22Rv1 (cell line): ENCODE measurements around the gene GPNMB.
"Not testable (repeated sequence)": the region's sequence is repeated elsewhere in the genome, so short reads cannot be mapped to it uniquely, and the experiment has no call there.

ENCODE experiments used
- H3K27ac ChIP-seq: fragments of 450-650 bp; 2 replicates; pipeline ENCODE4 v1.5.1; 2017
- CTCF ChIP-seq: fragments of 450-650 bp; IDR thresholded peaks from 2 replicates; pipeline ENCODE4 v1.5.1; 2017; ENCODE audit warnings: mild to moderate bottlenecking
- ZFX ChIP-seq: fragments of 450-650 bp; IDR thresholded peaks from 2 replicates; pipeline ENCODE4 v1.6.1; 2017; ENCODE audit warnings: antibody characterized with exemption, borderline replicate concordance

GPNMB gene

GRCh38 chr7:23214938-23215337 lies 31.6 kb upstream of the GPNMB start:
- no peak overlapping the region for H3K27ac ChIP-seq
- TF ChIP-seq ZFX, result no peak
- no peak for TF ChIP-seq CTCF

DNA sequence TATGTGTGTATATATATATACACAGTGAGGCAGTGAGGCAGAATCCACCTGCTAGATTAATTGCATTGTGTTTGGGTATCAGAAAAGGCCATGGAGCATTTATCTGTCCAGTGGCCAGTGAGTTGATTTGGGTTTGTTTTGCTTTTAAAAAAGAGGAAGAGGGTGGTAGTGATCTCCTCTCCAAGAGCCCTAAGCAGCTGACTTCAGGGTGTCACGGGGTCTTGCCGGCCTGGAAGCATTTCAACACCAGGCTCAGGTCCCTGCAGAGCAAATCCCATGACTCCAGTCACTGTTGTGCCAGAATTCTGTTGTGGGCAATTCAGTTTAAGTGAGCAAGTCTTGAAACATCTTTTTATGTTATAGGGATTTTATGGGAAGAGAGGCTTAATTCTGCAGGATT lies 30.6 kb upstream of the GPNMB start:
- no peak overlapping the region for H3K27ac ChIP-seq
- no peak for TF ChIP-seq ZFX
- TF ChIP-seq CTCF, result no peak

DNA sequence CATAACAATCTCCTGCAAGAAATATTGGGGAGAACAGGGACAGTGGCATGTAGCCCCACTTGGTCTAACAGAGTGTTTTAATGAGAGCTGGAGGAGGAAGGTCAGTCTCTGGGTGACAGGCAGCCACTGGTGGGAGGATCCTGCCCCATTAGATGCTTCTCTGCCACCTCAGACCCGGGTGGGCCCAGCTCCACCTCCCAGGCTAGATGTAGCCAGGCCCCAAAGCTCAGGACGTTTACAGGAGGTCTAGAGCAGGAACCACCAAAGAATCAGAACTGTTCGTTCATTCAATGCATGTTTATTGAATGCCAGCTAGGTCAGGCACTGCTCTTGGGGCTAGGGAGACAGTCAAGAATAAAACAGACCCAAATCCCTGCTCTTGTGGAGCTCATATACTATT lies 28.4 kb upstream of the GPNMB start:
- TF ChIP-seq ZFX, result no peak
- no peak overlapping the region for H3K27ac ChIP-seq

DNA sequence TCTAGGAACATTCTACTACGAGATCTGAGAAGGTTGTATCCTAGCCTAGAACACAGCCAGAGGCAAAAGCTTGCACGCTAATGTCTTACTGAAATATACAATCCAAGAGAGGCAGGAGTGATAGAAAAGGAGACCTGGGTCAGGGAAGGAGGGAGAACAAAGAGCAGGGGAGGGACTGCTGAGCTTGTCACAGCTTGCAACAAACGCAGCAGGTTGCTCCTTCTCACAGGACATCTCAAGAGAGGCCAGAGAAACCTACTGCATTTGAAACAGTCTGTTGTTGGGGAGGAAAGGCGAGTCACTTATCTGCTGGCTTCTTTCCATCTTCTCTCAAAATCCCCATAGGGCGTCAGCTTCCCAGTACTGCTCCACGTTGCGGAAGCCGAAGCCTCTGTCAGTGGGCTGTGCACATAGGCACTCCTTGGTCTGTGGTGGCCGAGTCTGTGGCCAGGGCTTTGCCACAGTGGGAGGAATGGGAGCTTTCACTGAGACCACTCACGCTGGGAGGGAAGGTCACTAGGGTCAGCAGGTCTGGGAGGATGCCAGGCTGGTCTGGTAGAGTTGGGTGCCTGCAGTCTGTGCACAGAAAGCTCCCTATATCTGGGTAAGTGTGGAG lies 25.8 kb upstream of the GPNMB start:
- no peak overlapping the region for H3K27ac ChIP-seq
- TF ChIP-seq ZFX, result no peak
- no peak for TF ChIP-seq CTCF

- TF ChIP-seq CTCF (peak; percentile 28), ZFX (no peak)
- no peak overlapping the region for H3K27ac ChIP-seq
Measured at GRCh38 chr7:23222439-23223030, 24.0 kb upstream of the GPNMB start.

GRCh38 chr7:23224364-23224763 lies 22.2 kb upstream of the GPNMB start:
- not testable (repeated sequence) for H3K27ac ChIP-seq

GRCh38 chr7:23226844-23227450 lies 19.6 kb upstream of the GPNMB start:
- no peak overlapping the region for H3K27ac ChIP-seq
- TF ChIP-seq ZFX (no peak), CTCF (no peak)

DNA sequence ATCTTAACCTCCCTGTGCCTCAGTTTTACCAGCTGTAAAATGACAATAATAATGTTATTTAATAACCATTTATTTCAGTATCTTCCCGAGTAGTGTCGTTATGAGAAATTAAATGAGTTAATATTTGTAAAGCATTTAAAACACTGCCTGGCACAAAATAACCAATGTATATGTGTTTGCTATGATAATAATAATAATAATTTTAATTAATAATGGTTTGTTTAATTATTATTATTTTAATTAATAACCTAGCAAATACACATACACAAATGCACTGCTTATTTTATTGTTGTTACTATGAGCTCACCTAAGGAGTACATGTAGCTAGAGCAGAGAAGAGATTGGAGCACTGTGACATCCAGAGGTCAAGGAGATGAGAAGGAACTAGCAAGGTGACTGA lies 18.2 kb upstream of the GPNMB start:
- TF ChIP-seq ZFX, result no peak
- no peak for TF ChIP-seq CTCF
- no peak overlapping the region for H3K27ac ChIP-seq
